IMR-90 (cell line): ENCODE measurements around the gene IL6. TPM values are rescaled to one million over a fixed set of nuclear protein-coding genes. Genes with fewer than 3 reads are reported as not detected.

Source experiments
- ATAC-seq: fragments of 200-7000 bp; cut with Tn5 transposase; 2 replicates; pipeline ENCODE4 v1.9.1; 2020; ENCODE audit warnings: low read depth, mild to moderate bottlenecking, moderate library complexity
- BruUV-seq: library from RNA; stranded (reverse); fragments of 400-500 nt; replicated peaks from 2 replicates; lab custom pipeline; 2021; lab: Mats Ljungman, UMichigan
- CTCF ChIA-PET: fragments of 300-600 bp; formaldehyde crosslinking; extraction: SDS; loops from one replicate; lab custom pipeline; 2021; ENCODE audit warnings: antibody characterized with exemption; lab: Yijun Ruan, JAX
- POLR2A ChIA-PET: fragments of 300-600 bp; sonication (Branson Sonifier 250); formaldehyde crosslinking; loops from one replicate; lab custom pipeline; 2022; ENCODE audit warnings: antibody characterized with exemption; ENCODE audit not compliant: unreplicated experiment; lab: Charles Lee
- DNase-seq: peaks from one replicate; pipeline ENCODE4 v3.0.0; 2013
- H2AFZ ChIP-seq: replicated peaks from 2 replicates; pipeline ENCODE3; 2013; ENCODE audit warnings: low read length, mild to moderate bottlenecking; ENCODE audit not compliant: poor library complexity
- H2AK5ac ChIP-seq: 2 replicates; pipeline ENCODE4 v1.6.1; 2013; ENCODE audit warnings: low read depth, low read length, inconsistent platforms
- H2AK9ac ChIP-seq: replicated peaks from 2 replicates; pipeline ENCODE3; 2013; ENCODE audit warnings: mild to moderate bottlenecking, low read depth, low read length, moderate library complexity; ENCODE audit not compliant: poor library complexity
- H2BK120ac ChIP-seq: 2 replicates; pipeline ENCODE4 v1.6.1; 2013; ENCODE audit warnings: low read depth, low read length, inconsistent platforms
- H2BK15ac ChIP-seq: 3 replicates; pipeline ENCODE4 v1.6.1; 2013; ENCODE audit warnings: low read depth, low read length, inconsistent platforms
- H2BK20ac ChIP-seq: 2 replicates; pipeline ENCODE4 v1.6.1; 2013; ENCODE audit warnings: low read depth, mild to moderate bottlenecking, inconsistent platforms, low read length, moderate library complexity
- H2BK5ac ChIP-seq: 2 replicates; pipeline ENCODE4 v1.6.1; 2013; ENCODE audit warnings: mild to moderate bottlenecking, low read depth, low read length, inconsistent platforms; ENCODE audit not compliant: poor library complexity, severe bottlenecking
- H3K14ac ChIP-seq: replicated peaks from 2 replicates; pipeline ENCODE4 v1.6.1; 2013; ENCODE audit warnings: low read depth, low read length, inconsistent platforms
- H3K18ac ChIP-seq: 2 replicates; pipeline ENCODE4 v1.6.1; 2013; ENCODE audit warnings: low read depth, low read length, control low read depth
- H3K23ac ChIP-seq: 2 replicates; pipeline ENCODE4 v1.6.1; 2013; ENCODE audit warnings: low read depth, low read length, inconsistent platforms
- H3K27ac ChIP-seq: 2 replicates; pipeline ENCODE4 v1.5.1; 2013; ENCODE audit warnings: mild to moderate bottlenecking, control low read depth, low read length; ENCODE audit not compliant: insufficient read depth
- H3K27me3 ChIP-seq: 2 replicates; pipeline ENCODE4 v1.6.1; 2013; ENCODE audit warnings: low read length; ENCODE audit not compliant: control insufficient read depth, insufficient read depth
- H3K36me3 ChIP-seq: 2 replicates; pipeline ENCODE4 v1.6.1; 2013; ENCODE audit warnings: low read length, mixed read lengths; ENCODE audit not compliant: control insufficient read depth, insufficient read depth
- H3K4ac ChIP-seq: 2 replicates; pipeline ENCODE4 v1.6.1; 2013; ENCODE audit warnings: low read depth, low read length, inconsistent platforms
- H3K4me1 ChIP-seq: 2 replicates; pipeline ENCODE4 v1.6.1; 2013; ENCODE audit warnings: low read length, mixed read lengths; ENCODE audit not compliant: control insufficient read depth, insufficient read depth
- H3K4me2 ChIP-seq: 2 replicates; pipeline ENCODE4 v1.6.1; 2013; ENCODE audit warnings: low read depth, mild to moderate bottlenecking, control low read depth, low read length, moderate library complexity
- H3K4me3 ChIP-seq: 2 replicates; pipeline ENCODE4 v1.5.1; 2013; ENCODE audit warnings: low read depth, mild to moderate bottlenecking, control low read depth, low read length, moderate library complexity; ENCODE audit not compliant: insufficient read depth
- H3K56ac ChIP-seq: 2 replicates; pipeline ENCODE4 v1.6.1; 2013; ENCODE audit warnings: low read length, inconsistent platforms; ENCODE audit not compliant: insufficient read depth; ENCODE audit errors: extremely low read depth
- H3K79me1 ChIP-seq, 2 experiments: 2 replicates each; pipeline ENCODE4 v1.6.1; 2013; ENCODE audit warnings: low read length in 2 of 2, inconsistent platforms in 1 of 2, low read depth in 1 of 2
- H3K9ac ChIP-seq: 2 replicates; pipeline ENCODE4 v1.6.1; 2013; ENCODE audit warnings: low read depth, low read length, control low read depth
- H3K9me1 ChIP-seq: 2 replicates; pipeline ENCODE4 v1.6.1; 2013; ENCODE audit warnings: low read length, inconsistent platforms; ENCODE audit not compliant: insufficient read depth
- H3K9me3 ChIP-seq: 2 replicates; pipeline ENCODE4 v1.6.1; 2013; ENCODE audit warnings: low read length; ENCODE audit not compliant: control insufficient read depth, insufficient read depth
- H4K20me1 ChIP-seq: 2 replicates; pipeline ENCODE4 v1.6.1; 2013; ENCODE audit warnings: low read length, inconsistent platforms; ENCODE audit not compliant: insufficient read depth
- H4K5ac ChIP-seq: 2 replicates; pipeline ENCODE4 v1.6.1; 2013; ENCODE audit warnings: mild to moderate bottlenecking, low read depth, low read length, control low read depth
- H4K8ac ChIP-seq, 2 experiments: 2 replicates each; pipeline ENCODE4 v1.6.1; 2013; ENCODE audit warnings: low read depth in 2 of 2, low read length in 2 of 2, control low read depth in 1 of 2, inconsistent platforms in 1 of 2
- H4K91ac ChIP-seq: 2 replicates; pipeline ENCODE4 v1.6.1; 2013; ENCODE audit warnings: low read depth, low read length, inconsistent platforms; ENCODE audit not compliant: insufficient read depth
- CEBPB ChIP-seq: IDR thresholded peaks from 2 replicates; pipeline ENCODE4 v1.6.1; 2012; ENCODE audit warnings: low read depth, low read length, improper control_type of control experiment
- WGBS, 2 experiments: methylation state at CpG; one replicate each; pipeline versions ENCODE4 v1.1.5 to v1.1.7; 2013; ENCODE audit warnings: missing lambda C conversion rate in 2 of 2; ENCODE audit not compliant: insufficient read length in 1 of 2; ENCODE audit errors: extremely low coverage in 2 of 2; 5-methylcytosine and 5-hydroxymethylcytosine counted together
- dilution Hi-C: fragments of 300-500 bp; cut with HindIII; formaldehyde crosslinking; loops from one replicate; pipeline ENCODE4 v1.14.3; 2018; ENCODE audit warnings: low sequenced_read_pairs; ENCODE audit not compliant: unreplicated experiment
- in situ Hi-C: fragments of 300-500 bp; cut with MboI; formaldehyde crosslinking; loops from 3 replicates; pipeline ENCODE4 v1.14.3; 2019; ENCODE audit warnings: low sequenced_read_pairs, inconsistent platforms, mixed read lengths
- intact Hi-C: fragments of 100-400 bp; cut with micrococcal nuclease; formaldehyde crosslinking; loops from 2 replicates; pipeline ENCODE4 v1.10.0; 2022
- polyA plus RNA-seq, 3 experiments: library from polyadenylated mRNA; depleted of rRNA; stranded (reverse); fragments of >200 nt; gene quantifications; 2 replicates each; pipeline ENCODE4 v1.2.3, GENCODE V29; 2012; ENCODE audit warnings: low replicate concordance in 1 of 3
- total RNA-seq: library from RNA; depleted of rRNA; stranded (reverse); fragments of >200 nt; gene quantifications from 2 replicates; pipeline ENCODE4 v1.2.3, GENCODE V29; 2012

Gene IL6
- total and polyA plus RNA-seq, 2 of the 4 experiments (the other 2 are of a cell fraction): 15.2 to 50.8 TPM

GRCh38 chr7:22700559-22701002, 26.4 kb upstream of the IL6 start:
- POLR2A ChIA-PET: no interaction called here
- dilution Hi-C loops: no loop called here
- Histone ChIP-seq H4K20me1 (no peaks in the 10 kb centered on the region), H3K9me3 (no peaks in the 10 kb centered on the region), H2BK5ac (no peak overlapping the region), H2AFZ (no peak overlapping the region), H3K23ac (no peak overlapping the region; the same call in 1 of the 2 replicates), H4K5ac (peak overlapping the region; percentile 9; the same call in 1 of the 2 replicates), H4K91ac (peak overlapping the region; percentile 85), H3K18ac (peak overlapping the region; percentile 0; the same call in 1 of the 2 replicates), H3K27me3 (no peaks in the 10 kb centered on the region), H4K8ac (peak overlapping the region; percentile 63 to 71), H2BK20ac (peak overlapping the region; percentile 30), H3K9ac (no peak overlapping the region), H3K27ac (peak overlapping the region; percentile 34; the same call in 1 of the 2 replicates), H3K79me1 (no peaks in the 10 kb centered on the region), H3K4me1 (peaks cover 16% of the 10 kb centered on the region), H3K9me1 (no peaks in the 10 kb centered on the region), H3K4me2 (no peak overlapping the region), H2AK5ac (peak overlapping the region; percentile 44; the same call in 1 of the 2 replicates), H3K56ac (no peak overlapping the region), H3K14ac (peak overlapping the region; percentile 39), H3K4me3 (no peak overlapping the region), H2BK15ac (peak overlapping the region; percentile 13; the same call in 2 of the 3 replicates), H3K4ac (peak overlapping the region; percentile 47), H2AK9ac (no peak overlapping the region), H3K36me3 (no peaks in the 10 kb centered on the region), H2BK120ac (peak overlapping the region; percentile 72)
- TF ChIP-seq CEBPB: no peak; the same call in 1 of the 2 replicates
- in situ Hi-C loops: no loop called here
- BruUV-seq: no TSS peak
- ATAC-seq: peak; percentile 79
- 0% methylated on average over 1 of the region's 1 CpG; no CpG with 5 or more reads in 1 of the 2 experiments for WGBS, 2 experiments
- CTCF ChIA-PET: no interaction called here
- peak; percentile 86 for DNase-seq
- intact Hi-C loops: no loop called here
